GM19025 (cell line): ENCODE measurements around the gene SELPLG.
"Not testable (repeated sequence)": the region's sequence is repeated elsewhere in the genome, so short reads cannot be mapped to it uniquely, and the experiment has no call there.

Source experiments
- ATAC-seq: cut with Tn5 transposase; IDR thresholded peaks from one replicate; pipeline ENCODE4 v1.9.1; 2021; ENCODE audit warnings: mild to moderate bottlenecking, low read depth, moderate library complexity; ENCODE audit not compliant: unreplicated experiment

Gene SELPLG

DNA sequence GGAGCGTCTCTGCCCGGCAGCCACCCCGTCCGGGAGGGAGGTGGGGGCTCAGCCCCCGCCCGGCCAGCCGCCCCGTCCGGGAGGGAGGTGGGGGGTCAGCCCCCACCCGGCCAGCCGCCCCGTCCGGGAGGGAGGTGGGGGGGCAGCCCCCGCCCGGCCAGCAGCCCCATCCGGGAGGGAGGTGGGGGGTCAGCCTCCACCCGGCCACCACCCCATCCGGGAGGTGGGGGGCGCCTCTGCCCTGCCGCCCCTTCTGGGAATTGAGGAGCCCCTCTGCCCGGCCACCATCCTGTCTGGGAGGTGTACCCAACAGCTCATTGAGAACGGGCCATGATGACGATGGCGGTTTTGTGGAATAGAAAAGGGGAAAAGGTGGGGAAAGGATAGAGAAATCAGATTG lies 22.6 kb upstream of the SELPLG start:
- ATAC-seq: not testable (repeated sequence)

DNA sequence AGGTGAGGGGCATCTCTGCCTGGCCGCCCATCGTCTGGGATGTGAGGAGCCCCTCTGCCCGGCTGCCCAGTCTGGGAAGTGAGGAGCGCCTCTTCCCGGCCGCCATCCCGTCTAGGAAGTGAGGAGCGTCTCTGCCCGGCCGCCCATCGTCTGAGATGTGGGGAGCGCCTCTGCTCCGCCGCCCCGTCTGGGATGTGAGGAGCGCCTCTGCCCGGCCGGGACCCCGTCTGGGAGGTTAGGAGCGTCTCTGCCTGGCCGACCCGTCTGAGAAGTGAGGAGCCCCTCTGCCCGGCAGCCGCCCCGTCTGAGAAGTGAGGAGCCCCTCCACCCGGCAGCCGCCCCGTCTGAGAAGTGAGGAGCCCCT lies 22.1 kb upstream of the SELPLG start:
- not testable (repeated sequence) for ATAC-seq

DNA sequence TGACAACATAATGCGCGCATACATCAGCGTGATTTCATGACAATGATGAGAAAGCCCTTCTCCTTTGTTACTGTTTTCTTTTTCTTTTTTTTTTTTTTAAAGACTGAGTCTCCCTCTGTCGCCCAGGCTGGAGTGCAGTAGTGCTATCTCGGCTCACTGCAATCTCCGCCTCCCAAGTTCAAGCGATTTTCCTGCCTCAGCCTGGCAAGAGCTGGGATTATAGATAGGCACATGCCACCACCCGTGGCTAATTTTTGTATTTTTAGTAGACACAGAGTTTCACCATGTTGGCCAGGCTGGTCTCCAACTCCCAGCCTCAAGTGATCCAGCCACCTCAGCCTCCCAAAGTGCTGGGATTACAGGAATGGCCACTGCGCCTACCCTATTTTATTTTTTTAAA lies 20.9 kb upstream of the SELPLG start:
- ATAC-seq: not testable (repeated sequence)

DNA sequence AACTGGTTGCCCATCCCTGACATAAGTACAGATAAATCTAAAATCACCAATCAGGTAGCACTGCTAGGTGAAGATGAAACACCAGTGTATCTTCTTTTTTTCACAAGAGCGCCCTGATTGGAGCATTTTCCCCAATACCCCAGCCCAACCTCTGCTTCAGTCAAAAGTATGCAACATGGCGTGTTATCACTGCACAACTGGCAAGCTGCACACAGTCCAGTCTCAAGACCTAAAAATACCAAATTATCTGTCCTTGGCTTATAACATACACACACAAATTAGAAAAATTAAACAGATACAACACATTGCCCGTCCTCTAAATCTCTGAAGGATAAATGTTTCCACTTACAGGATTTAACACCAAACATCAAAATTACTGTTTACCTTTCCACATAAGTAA lies 20.2 kb upstream of the SELPLG start:
- no peak for ATAC-seq

DNA sequence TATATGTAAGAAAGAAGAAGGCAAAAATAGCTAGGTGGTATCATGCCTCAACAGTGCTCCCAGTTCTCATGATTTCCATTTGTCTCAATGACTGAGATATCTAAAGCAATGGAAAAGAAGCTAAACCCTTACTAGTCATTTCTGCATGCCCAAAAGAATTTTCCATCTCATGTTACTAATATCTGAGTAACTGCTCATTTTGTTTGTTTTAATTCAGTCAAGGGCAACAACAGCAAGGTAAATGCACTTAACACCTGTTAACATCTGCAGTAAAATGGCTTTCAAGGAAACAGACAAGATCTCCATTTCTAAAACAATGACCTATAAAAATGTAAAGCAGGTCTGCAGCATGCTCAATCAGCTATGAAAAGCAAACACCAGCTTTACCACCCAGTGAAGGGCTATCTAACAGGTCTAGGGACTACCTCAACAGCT lies 19.4 kb upstream of the SELPLG start:
- ATAC-seq: no peak

DNA sequence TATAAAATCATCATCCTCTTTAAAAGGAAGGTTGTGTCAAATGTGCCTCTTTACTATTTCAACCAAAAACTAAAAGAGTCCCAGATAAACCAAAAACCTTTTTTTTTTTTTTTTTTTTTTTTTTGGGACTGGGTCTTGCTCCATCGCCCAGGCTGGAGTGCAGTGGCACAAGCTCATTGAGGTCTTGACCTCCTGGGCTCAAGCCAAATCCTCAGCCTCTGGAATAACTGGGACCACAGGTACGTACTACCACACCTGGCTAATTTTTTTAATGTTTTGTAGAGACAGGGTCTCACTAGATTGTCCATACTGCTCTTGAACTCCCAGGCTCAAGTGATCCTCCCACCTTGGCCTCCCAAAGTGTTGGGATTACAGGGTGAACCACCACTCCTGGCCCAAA lies 16.4 kb upstream of the SELPLG start:
- ATAC-seq: no peak

DNA sequence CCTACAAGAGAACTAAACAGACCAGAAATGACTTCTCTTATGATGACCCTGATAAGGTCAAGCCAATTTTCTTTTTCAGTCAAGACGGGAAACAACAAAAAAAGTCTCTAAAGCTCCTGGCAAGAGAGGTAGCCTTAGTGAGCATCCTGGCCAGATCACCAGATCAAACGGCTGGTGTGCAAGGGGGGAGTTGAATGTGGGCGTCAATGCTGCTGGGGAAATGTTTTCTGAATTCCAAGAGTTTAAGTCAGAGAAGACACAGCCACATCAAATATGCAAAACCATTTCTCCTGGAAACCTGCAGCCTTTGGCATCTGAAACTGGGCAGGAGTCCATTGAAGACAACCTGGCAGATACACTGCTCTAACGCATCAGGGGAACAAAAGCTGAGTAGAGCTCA lies 16.0 kb upstream of the SELPLG start:
- no peak for ATAC-seq

DNA sequence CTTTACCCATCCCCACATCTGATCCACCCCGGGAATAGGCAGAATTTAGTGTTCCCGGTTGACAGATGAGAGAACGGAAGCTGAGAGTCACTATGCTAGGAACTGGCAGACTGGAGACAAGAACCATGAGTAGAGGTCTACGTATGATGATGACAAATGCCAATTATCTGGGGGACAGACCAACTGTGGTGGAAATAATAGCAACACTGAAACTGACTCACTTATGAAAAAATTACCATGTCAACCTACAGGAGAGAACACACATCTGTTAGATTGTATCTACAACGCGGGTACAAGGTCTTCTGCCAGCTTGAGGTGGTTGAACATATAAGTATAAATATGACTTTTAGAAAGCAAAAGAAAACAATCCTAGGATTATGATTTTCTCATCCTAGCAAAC lies 15.4 kb upstream of the SELPLG start:
- ATAC-seq: no peak

DNA sequence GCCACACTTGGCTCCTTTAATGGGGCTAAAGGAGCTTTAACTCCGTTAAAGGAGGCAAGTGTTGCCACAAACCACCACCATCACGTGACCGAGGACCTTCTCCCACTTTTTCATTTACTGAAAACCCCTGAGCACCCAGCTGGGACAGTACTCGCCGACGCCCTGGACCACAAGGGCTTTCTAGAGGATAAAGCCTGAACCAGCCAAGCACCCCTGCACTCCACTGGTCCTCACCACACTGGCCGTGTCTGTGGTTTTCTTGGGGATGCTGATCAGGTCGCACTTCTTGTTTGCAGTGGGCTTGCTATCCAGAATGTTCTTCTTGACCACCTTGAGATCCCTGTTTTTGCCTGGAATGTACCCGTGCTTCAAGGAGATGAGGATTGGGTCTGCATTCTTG lies 14.7 kb upstream of the SELPLG start:
- ATAC-seq: no peak

DNA sequence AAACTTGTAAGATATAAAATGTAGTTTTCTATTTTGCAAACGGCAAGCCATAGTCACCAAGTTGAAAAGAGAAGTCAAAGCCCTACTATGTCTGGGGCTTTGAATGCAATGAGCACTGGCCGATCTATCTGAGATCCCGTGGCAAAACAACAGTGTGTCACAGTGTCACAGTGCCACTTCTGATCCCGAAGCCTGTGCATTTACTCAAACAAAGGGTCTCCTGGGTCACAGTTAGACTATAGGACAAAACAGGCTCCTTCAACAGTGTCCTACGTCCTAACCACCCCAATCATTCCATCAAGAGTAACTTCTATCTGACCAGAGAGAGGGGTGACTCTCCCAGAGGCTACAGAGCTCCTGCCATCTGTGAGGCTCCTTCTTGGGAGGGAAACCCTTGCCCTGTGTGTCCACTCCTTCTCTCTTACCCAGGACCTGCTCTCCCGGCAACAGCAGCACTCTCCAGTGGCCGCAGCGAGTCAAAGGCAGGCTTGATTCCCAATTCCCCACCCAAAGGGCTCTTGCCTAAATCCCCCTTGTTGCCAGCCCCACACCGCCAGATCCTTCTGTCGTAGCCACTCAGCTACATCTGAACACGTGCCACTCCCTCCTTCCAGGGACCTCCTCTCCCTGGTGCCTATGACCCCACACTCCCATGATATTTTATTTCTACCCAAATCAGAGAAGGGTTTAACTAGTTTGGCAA lies 14.0 kb upstream of the SELPLG start:
- ATAC-seq: no peak

DNA sequence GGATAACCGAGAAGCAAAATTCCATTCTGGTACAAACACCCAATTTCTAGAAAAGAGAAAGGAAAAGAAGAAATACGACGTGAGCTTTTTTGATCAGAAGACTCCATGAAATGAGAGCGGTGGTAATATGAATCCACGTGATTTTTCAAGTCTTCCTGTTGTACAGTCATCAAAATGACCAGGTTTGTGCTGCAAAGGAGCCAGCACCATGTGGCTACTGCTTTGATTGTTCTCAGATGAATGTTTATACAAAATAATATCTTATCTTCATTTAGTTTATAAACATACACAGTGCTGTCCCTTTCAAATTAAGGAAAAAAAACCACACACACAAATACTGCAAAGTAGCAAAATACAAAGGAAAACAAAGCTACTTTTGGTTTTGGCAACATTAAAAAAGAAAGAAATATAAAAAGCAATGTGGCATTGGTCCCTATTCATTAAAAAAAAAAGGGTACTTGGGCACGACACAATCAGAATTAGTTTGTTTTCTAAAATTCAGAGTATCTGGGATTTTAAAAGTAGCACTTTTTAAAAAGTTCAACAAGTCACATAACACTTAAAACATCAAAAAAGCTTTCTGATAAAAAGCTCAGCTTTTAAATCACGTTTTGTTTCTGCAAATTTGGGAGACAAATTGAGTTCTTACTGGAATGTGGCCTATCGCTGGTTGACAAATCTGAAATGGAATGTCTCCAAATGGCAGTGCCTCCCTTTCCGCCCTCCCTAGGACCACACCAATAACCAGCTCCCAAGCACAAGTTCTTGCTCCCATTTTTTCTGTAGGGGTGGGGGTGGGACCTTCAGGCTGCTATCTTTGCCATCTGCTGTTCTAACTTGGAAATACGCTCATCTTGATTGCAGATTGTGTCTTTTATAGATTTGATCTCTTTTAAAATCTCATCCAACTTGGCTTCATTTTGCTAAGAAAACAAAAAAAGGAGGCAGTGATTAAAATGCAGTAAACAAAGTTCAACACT lies 13.2 kb upstream of the SELPLG start:
- no peak for ATAC-seq

DNA sequence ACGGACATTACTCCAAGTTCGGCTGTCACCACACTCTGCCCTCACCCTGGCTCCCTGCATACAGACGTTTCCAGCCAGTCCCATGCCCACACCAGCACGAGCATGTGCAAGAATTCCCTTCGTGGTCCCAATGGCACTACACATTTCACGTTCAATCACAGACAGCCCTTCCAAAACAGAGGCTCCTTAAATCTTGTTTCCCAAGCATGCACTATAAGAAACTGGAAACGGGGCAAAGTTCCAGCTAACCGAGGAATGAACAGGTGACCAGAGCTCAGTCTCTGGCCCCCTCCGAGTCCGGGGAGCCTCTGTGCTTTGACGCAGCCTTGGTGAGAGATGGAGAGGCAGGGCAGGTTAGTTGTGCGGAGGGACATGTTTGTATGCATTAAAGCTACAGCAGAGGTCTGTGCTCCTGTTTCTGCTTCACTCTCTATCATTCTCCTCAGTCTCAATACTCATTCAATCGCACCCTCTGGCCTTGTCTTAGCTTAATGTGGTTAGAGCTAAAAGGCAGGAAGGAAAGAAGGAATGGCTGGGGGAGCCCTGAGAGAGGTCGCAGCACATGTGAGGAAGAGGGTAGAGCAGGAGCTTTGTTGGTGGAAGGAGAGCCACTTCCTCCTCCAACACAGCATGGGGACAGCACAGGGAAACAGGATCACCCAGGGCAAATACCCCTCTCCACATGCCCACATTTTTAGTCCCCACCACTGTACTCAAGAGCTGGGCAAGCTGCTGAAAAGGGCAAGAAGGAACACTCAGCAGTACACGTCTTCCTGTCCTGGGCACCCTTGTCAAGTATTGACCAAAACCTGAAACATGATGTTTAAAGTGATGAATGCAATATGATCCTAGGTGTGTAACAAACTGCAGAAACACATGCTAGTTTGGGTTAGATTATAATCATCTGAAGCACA lies 12.2 kb upstream of the SELPLG start:
- ATAC-seq: no peak

DNA sequence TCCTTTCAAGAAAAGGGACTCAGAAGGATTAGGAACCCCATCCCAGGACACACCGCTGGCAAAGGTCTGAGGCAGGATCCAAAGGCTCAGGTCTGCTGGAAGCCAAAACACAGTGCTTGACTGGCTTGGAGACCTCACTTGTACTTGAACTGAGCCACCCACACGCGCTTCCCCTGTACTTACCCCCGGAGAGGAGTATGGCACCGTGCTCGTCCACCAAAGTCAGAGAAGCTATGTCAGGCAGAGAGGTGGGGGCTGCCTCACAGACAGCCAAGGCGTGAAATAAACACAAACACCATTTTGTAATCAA lies 11.1 kb upstream of the SELPLG start:
- ATAC-seq: no peak

DNA sequence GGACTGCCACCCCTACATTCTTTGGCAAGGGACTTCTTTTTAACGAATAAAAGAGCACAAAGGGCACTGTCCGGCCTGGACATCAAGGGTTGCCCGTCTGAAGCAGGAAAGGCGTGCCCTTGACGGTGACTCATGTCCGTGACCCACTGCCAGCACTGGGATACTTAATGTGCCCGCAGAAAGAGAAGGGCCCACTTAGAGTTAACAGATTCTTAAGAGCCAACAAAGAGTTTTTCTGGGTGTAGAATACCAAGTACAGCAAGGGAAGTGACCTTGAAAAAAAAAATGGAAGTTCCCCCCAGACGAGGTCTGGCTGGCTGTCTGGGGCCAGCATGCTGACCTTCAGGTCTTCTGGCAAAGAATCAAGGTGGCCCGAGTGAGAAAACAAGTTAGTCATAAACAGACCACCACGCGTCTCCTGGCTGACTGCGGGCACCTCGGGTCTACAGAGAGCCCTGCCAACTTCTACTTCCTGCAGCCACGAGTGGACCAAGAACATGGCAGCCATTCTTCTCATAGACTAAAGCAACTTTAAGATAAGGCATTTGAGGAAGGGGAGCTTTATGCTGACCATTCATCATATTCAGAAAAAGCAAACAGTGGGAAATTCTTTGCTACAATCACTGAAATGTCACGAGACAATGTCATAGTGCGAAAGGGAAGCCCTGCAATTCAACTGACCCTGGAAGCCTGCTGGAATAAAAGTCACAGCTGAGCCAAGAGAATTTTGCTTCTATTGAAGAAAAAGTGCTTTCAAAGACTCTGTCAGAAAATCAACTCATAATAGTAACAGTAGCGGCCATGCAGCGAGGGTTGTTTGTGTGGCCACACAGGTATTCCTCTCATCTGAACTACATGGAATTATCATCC lies 10.5 kb upstream of the SELPLG start:
- ATAC-seq: no peak

DNA sequence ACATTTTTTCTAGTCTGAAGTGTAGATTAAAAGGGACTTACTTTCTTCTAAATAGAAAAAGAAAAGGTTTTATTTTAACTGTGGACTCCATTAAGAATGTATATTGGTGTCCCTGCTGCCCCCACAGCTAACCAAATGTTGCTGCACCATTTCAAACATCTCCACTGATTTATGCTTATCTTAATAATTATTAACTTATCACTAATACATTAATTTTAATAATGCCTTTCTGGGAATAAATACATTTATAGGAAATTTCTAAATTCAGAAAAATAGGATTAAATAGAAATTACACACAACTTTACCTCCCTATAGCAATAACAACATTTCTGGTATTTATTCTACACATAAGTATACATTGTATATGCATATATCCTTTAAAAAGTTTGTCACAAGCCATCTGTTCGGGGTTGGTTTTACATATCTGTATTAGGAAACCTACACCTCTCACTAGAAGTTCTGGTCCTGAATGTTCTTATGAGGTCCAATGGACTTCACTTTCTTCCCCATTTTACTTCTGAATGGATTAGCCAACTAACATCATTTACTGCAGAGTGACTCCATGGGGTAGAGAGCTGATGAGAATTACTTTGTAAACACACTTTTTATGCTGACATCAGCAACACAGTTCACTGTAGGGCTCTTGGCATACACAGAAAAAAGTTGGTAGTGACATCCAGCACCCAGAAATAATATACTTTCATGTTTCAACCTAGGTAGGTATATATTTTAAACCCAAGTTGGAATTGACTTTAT lies 9.4 kb upstream of the SELPLG start:
- no peak for ATAC-seq

DNA sequence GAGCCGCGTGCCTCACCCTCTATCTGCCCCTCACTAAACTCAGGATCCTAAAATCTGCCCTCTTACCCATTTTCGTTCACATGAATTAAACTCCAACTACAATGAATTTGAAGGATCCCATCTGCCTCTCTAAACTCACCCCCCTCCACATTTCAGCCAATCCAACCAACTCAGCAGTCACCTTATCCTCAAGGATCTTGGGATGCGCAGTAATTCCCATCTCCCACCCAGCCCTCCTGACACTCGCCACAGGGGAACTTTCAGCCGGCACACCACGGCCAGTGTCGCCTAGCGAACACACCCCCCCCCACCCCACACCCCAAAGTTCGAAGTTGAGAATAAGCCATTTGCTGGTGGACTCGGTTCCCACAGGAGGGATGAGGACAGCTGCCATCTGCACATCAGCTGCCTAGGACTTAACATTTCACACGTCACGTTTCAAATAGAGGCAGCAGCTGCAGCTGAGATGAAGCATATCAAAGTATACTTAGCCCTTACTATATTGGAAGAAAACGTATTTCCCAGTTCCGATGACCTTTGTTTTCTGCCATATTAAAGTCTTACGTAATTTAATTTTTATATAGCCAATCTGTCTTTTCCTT lies 8.7 kb upstream of the SELPLG start:
- ATAC-seq: no peak

DNA sequence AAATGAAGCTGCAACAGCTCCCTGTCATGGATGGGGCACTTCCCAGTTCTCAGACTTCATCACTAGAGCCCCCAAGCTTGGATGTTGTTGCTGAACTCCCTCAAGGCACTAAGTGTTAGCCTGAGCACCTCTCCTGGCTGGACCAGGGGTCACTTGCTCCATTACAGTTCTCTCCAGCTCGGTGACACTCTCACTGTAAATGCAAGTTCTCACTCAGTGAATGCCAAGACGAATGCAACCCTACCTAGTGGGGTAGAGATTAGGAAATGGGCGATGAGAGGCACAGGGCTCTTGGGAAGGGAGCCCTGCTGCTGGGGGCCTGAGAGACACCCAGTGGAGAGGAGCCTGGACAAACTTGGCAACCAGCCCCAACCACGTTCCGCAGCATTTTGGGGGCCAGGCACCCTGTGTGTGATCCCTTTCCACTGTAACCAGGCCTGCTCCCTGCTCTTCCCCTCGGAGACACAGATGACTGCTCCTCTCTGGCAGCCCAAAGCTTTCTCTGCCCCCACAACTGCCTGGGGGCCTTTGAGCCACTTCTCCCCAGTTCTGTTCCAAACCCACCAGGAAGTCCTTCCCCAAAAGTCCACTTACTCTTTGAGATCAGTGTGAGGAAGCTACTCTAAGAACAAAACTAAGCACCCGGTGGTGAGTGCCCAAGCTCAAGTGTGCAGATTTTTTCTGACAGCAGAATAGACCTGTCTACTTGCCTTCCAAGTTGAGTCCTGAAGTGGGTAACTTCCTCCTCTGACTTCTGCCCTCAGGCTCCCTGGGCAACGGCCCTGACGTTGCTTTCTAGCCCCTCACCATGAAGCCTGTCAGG lies 8.0 kb upstream of the SELPLG start:
- ATAC-seq: no peak

DNA sequence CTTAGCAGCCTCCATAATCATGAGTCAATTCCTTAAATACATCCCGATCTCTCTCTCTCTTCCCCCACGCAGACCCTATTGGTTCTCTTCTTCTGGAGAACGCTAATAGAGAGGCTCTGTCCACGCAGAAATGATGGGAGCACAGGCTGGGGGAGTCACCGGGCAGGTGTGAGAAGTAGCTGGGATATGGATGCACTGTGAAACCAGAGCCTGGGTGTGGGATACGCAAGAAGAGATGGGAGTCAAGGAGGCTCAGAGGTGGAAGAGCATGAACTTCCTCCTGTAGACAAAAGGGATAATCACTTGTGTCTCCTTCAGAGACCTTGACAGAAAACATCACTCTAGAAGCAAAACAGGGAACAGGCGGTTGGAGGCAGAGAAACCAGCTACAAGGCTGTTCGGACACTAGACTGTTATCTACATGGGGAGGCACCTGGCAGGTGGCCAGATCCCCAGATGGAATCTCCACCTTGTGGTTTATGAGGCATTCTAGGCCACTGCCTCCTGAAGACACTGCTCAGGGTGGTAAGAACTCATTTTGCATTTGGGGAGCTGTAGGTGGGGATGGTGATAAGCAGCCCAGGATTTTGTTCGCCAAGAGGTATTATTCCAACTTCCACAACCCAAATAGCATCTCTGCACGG lies 7.2 kb upstream of the SELPLG start:
- ATAC-seq: no peak
